Measurements from ENCODE around the gene SATB2. TPM values are rescaled to one million over a fixed set of nuclear protein-coding genes. Genes with fewer than 3 reads are reported as not detected.

Gene SATB2
- total RNA-seq, 1 donor from 2014 or later: 20.8 TPM

- H3K4me3 Mint-ChIP-seq (ENCODE audit: unreplicated experiment): no peak overlapping the region
- TF ChIP-seq, protein P1, sequence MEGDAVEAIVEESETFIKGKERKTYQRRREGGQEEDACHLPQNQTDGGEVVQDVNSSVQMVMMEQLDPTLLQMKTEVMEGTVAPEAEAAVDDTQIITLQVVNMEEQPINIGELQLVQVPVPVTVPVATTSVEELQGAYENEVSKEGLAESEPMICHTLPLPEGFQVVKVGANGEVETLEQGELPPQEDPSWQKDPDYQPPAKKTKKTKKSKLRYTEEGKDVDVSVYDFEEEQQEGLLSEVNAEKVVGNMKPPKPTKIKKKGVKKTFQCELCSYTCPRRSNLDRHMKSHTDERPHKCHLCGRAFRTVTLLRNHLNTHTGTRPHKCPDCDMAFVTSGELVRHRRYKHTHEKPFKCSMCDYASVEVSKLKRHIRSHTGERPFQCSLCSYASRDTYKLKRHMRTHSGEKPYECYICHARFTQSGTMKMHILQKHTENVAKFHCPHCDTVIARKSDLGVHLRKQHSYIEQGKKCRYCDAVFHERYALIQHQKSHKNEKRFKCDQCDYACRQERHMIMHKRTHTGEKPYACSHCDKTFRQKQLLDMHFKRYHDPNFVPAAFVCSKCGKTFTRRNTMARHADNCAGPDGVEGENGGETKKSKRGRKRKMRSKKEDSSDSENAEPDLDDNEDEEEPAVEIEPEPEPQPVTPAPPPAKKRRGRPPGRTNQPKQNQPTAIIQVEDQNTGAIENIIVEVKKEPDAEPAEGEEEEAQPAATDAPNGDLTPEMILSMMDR (IDR thresholded peaks at IDR 0.05; ENCODE audit: partially characterized antibody, unreplicated experiment): no peak
- DNase-seq: no peak
- no peak overlapping the region for H3K27ac Mint-ChIP-seq (ENCODE audit: unreplicated experiment)
- H3K27me3 Mint-ChIP-seq (ENCODE audit: unreplicated experiment): peaks cover 5% of the 10 kb centered on the region
- peaks cover 2% of the 10 kb centered on the region for H3K9me3 Mint-ChIP-seq (ENCODE audit: unreplicated experiment)
- peaks cover 9% of the 10 kb centered on the region for H3K4me1 Mint-ChIP-seq (ENCODE audit: low read depth, unreplicated experiment)
- no peaks in the 10 kb centered on the region for H3K36me3 Mint-ChIP-seq (ENCODE audit: unreplicated experiment)
These were observed 5.3 kb downstream of the SATB2 start for GRCh38 chr2:199452260-199452990.

- Mint-ChIP-seq H3K27ac (ENCODE audit: unreplicated experiment) (no peak overlapping the region), H3K4me1 (ENCODE audit: low read depth, unreplicated experiment) (peaks cover 6% of the 10 kb centered on the region), H3K4me3 (ENCODE audit: unreplicated experiment) (no peak overlapping the region), H3K9me3 (ENCODE audit: unreplicated experiment) (no peaks in the 10 kb centered on the region), H3K36me3 (ENCODE audit: unreplicated experiment) (no peaks in the 10 kb centered on the region), H3K27me3 (ENCODE audit: unreplicated experiment) (no peaks in the 10 kb centered on the region)
- DNase-seq: no peak
- TF ChIP-seq, protein P1 (IDR thresholded peaks at IDR 0.05; ENCODE audit: partially characterized antibody, unreplicated experiment): no peak
These were observed 7.8 kb downstream of the SATB2 start for GRCh38 chr2:199449956-199450355.

GRCh38 chr2:199449455-199449854, 8.3 kb downstream of the SATB2 start:
- Mint-ChIP-seq H3K27me3 (ENCODE audit: unreplicated experiment) (no peaks in the 10 kb centered on the region), H3K4me1 (ENCODE audit: low read depth, unreplicated experiment) (peaks cover 6% of the 10 kb centered on the region), H3K9me3 (ENCODE audit: unreplicated experiment) (no peaks in the 10 kb centered on the region), H3K36me3 (ENCODE audit: unreplicated experiment) (no peaks in the 10 kb centered on the region), H3K27ac (ENCODE audit: unreplicated experiment) (no peak overlapping the region), H3K4me3 (ENCODE audit: unreplicated experiment) (no peak overlapping the region)
- no peak for DNase-seq
- TF ChIP-seq, protein P1 (IDR thresholded peaks at IDR 0.05; ENCODE audit: partially characterized antibody, unreplicated experiment): no peak

- peaks cover 3% of the 10 kb centered on the region for H3K4me1 Mint-ChIP-seq (ENCODE audit: low read depth, unreplicated experiment)
- no peak overlapping the region for H3K4me3 Mint-ChIP-seq (ENCODE audit: unreplicated experiment)
- TF ChIP-seq, protein P1 (IDR thresholded peaks at IDR 0.05; ENCODE audit: partially characterized antibody, unreplicated experiment): no peak
- no peak overlapping the region for H3K27ac Mint-ChIP-seq (ENCODE audit: unreplicated experiment)
- H3K27me3 Mint-ChIP-seq (ENCODE audit: unreplicated experiment): no peaks in the 10 kb centered on the region
- H3K36me3 Mint-ChIP-seq (ENCODE audit: unreplicated experiment): no peaks in the 10 kb centered on the region
- H3K9me3 Mint-ChIP-seq (ENCODE audit: unreplicated experiment): no peaks in the 10 kb centered on the region
- DNase-seq: no peak
These were observed 10.7 kb downstream of the SATB2 start for GRCh38 chr2:199446996-199447576.

DNA sequence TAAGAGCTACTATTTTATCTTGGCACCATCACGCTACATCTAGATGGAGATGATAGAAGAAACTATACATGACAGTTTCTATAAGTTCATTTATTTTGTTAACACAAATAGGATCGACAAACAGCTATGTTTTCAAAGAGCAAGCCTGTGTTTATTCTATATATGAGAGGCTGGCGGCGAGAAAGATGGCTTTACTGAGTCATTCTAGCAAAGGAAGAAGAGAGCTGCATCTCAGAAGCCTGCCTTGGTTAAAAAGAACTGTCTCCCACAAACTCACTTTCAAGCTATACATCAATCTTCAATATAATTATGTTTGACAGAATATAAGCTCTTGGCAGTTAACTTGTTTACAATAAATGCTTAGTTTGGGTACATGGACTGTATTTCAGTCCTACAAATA, 13.0 kb downstream of the SATB2 start:
- DNase-seq: no peak
- no peaks in the 10 kb centered on the region for H3K27me3 Mint-ChIP-seq (ENCODE audit: unreplicated experiment)
- no peak overlapping the region for H3K4me3 Mint-ChIP-seq (ENCODE audit: unreplicated experiment)
- no peaks in the 10 kb centered on the region for H3K9me3 Mint-ChIP-seq (ENCODE audit: unreplicated experiment)
- H3K4me1 Mint-ChIP-seq (ENCODE audit: low read depth, unreplicated experiment): peaks cover 3% of the 10 kb centered on the region
- no peak overlapping the region for H3K27ac Mint-ChIP-seq (ENCODE audit: unreplicated experiment)
- TF ChIP-seq, protein P1 (IDR thresholded peaks at IDR 0.05; ENCODE audit: partially characterized antibody, unreplicated experiment): no peak
- no peaks in the 10 kb centered on the region for H3K36me3 Mint-ChIP-seq (ENCODE audit: unreplicated experiment)
